HepG2 (cell line): ENCODE results near the gene BCL6.

ENCODE experiments used
- ELF4 ChIP-seq: sonication (generic); formaldehyde crosslinking; IDR thresholded peaks from 2 replicates; pipeline ENCODE4 v1.5.0; 2020; ENCODE audit warnings: missing genetic modification reagents, mild to moderate bottlenecking, moderate library complexity, borderline replicate concordance
- EZH2 ChIP-seq: conservative IDR thresholded peaks from 2 replicates; pipeline ENCODE4 v1.6.1; 2012; ENCODE audit warnings: mild to moderate bottlenecking, low read depth, low read length, moderate library complexity
- GATA4 ChIP-seq: sonication (generic); IDR thresholded peaks from 2 replicates; pipeline ENCODE4 v1.6.1; 2016; ENCODE audit warnings: antibody characterized with exemption, low read depth, borderline replicate concordance
- KDM3A ChIP-seq: IDR thresholded peaks from 2 replicates; pipeline ENCODE4 v1.6.1; 2018; ENCODE audit warnings: low read depth, missing compliant biosample characterization
- MED13 ChIP-seq: sonication (generic); formaldehyde crosslinking; IDR thresholded peaks from 2 replicates; pipeline ENCODE4 v1.5.0; 2020; ENCODE audit warnings: missing genetic modification reagents
- MYC ChIP-seq: sonication (generic); formaldehyde crosslinking; IDR thresholded peaks from 2 replicates; pipeline ENCODE4 v1.9.0; 2021; ENCODE audit warnings: missing genetic modification reagents, borderline replicate concordance
- NONO ChIP-seq, 2 experiments: fragments of 450-650 bp in 1 of 2; sonication (generic) in 1 of 2; formaldehyde crosslinking in 1 of 2; IDR thresholded peaks in 1 of 2; conservative IDR thresholded peaks in 1 of 2; 2 replicates each; pipeline versions ENCODE4 v1.6.1 to v1.8.0; 2017 to 2022; ENCODE audit warnings: mild to moderate bottlenecking in 1 of 2, missing genetic modification reagents in 1 of 2, moderate library complexity in 1 of 2
- NR2F6 ChIP-seq, 2 experiments: IDR thresholded peaks; 2 replicates each; pipeline ENCODE4 v1.6.1; 2016; ENCODE audit warnings: antibody characterized with exemption in 1 of 2, mild to moderate bottlenecking in 1 of 2
- ZNF619 ChIP-seq: sonication (generic); formaldehyde crosslinking; IDR thresholded peaks from 2 replicates; pipeline ENCODE4 v1.4.0; 2020; ENCODE audit warnings: mild to moderate bottlenecking, missing genetic modification reagents
- TF ChIP-seq, protein P1 (sequence below): sonication (generic); formaldehyde crosslinking; IDR thresholded peaks from 2 replicates; pipeline ENCODE4 v1.4.0; 2020; ENCODE audit warnings: mild to moderate bottlenecking, missing genetic modification reagents
- TF ChIP-seq, protein P2 (sequence below), 2 experiments: sonication (generic) in 1 of 2; formaldehyde crosslinking in 1 of 2; IDR thresholded peaks; 2 replicates each; pipeline versions ENCODE4 v1.4.0 to v1.6.1; 2018 to 2020; ENCODE audit warnings: missing genetic modification reagents in 2 of 2, borderline replicate concordance in 1 of 2, low read depth in 1 of 2, mild to moderate bottlenecking in 1 of 2, missing biosample characterization in 1 of 2
- TF ChIP-seq, protein P3 (sequence below), 2 experiments: IDR thresholded peaks; 2 replicates each; pipeline ENCODE4 v1.6.1; 2011 to 2012; ENCODE audit warnings: low read length in 2 of 2, borderline replicate concordance in 1 of 2, low read depth in 1 of 2, mild to moderate bottlenecking in 1 of 2, moderate library complexity in 1 of 2
- TF ChIP-seq, protein P4 (sequence below): conservative IDR thresholded peaks from 2 replicates; pipeline ENCODE4 v1.6.1; 2018; ENCODE audit warnings: missing genetic modification reagents
- TF ChIP-seq, protein P5 (sequence below): sonication (generic); formaldehyde crosslinking; IDR thresholded peaks from 2 replicates; pipeline ENCODE4 v1.9.0; 2021; ENCODE audit warnings: missing genetic modification reagents, borderline replicate concordance

DNA sequence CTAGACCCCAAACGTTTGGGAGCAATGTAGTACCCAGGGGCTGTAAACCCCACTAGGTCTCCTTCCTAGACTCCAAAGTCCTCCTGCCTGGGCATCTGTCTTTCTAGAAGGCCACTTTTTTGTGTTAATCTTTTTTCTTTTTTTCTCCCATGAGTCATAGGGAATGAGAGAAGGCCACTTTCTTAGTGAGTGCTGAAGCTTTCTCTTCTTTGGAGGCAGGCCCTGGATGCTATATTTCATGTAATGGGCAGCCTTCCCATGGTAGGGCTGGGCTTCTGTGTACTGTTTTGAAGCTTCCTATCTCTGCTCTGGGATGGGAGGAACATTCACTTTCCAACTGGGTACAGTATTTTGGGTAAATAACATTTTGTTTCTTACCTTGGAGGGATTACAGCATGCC, 27.7 kb downstream of the BCL6 start:
- no peak for TF ChIP-seq EZH2
- no peak for TF ChIP-seq ELF4
- TF ChIP-seq GATA4: no peak
- TF ChIP-seq, protein P1, sequence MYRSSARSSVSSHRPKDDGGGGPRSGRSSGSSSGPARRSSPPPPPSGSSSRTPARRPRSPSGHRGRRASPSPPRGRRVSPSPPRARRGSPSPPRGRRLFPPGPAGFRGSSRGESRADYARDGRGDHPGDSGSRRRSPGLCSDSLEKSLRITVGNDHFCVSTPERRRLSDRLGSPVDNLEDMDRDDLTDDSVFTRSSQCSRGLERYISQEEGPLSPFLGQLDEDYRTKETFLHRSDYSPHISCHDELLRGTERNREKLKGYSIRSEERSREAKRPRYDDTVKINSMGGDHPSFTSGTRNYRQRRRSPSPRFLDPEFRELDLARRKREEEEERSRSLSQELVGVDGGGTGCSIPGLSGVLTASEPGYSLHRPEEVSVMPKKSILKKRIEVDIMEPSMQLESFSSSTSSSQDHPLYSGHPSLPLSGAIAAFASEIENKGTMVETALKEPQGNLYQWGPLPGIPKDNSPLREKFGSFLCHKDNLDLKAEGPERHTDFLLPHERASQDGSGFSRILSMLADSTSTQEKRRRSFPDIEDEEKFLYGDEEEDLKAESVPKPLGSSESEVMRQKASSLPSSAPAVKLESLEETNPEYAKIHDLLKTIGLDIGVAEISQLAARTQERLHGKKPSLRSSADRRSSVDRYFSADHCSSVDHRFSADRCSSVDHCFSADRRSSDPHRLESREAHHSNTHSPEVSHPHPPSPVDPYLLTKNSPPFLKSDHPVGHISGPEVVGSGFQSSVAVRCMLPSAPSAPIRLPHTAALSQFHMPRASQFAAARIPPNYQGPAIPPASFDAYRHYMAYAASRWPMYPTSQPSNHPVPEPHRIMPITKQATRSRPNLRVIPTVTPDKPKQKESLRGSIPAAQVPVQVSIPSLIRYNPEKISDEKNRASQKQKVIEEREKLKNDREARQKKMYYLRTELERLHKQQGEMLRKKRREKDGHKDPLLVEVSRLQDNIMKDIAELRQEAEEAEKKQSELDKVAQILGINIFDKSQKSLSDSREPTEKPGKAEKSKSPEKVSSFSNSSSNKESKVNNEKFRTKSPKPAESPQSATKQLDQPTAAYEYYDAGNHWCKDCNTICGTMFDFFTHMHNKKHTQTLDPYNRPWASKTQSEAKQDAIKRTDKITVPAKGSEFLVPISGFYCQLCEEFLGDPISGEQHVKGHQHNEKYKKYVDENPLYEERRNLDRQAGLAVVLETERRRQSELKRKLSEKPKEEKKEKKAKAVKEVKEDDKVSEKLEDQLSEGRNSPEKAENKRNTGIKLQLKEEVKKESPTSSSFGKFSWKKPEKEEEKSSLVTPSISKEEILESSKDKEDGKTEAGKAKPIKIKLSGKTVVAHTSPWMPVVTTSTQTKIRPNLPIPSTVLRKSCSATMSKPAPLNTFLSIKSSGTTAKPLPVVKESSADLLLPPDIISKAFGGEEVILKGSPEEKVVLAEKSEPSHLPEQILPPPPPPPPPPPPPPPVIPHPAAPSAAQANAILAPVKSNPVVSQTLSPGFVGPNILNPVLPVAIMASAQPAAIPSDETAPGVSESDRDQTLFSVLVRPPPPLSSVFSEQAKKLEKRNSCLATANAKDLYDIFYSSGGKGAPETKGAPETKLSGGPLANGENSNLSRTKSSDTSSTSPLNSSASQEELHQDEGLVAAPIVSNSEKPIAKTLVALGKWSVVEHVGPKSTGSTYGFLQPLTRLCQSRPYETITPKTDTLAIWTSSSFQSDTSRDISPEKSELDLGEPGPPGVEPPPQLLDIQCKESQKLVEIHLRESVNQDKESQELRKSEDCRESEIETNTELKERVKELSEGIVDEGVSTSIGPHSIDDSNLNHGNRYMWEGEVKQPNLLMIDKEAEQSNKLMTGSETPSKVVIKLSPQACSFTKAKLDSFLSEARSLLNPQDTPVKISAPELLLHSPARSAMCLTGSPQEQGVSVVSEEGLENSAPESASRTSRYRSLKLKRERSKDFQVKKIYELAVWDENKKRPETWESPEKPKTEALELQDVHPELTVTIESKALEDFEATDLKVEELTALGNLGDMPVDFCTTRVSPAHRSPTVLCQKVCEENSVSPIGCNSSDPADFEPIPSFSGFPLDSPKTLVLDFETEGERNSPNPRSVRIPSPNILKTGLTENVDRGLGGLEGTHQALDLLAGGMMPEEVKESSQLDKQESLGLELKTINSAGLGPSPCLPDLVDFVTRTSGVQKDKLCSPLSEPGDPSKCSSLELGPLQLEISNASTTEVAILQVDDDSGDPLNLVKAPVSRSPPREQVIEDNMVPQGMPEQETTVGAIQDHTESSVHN (CRISPR knock-in tag): no peak
- TF ChIP-seq, protein P2, sequence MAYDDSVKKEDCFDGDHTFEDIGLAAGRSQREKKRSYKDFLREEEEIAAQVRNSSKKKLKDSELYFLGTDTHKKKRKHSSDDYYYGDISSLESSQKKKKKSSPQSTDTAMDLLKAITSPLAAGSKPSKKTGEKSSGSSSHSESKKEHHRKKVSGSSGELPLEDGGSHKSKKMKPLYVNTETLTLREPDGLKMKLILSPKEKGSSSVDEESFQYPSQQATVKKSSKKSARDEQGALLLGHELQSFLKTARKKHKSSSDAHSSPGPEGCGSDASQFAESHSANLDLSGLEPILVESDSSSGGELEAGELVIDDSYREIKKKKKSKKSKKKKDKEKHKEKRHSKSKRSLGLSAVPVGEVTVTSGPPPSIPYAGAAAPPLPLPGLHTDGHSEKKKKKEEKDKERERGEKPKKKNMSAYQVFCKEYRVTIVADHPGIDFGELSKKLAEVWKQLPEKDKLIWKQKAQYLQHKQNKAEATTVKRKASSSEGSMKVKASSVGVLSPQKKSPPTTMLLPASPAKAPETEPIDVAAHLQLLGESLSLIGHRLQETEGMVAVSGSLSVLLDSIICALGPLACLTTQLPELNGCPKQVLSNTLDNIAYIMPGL (CRISPR knock-in tag; IDR thresholded peaks at IDR 0.05; ENCODE audit: borderline replicate concordance in 1 of 2, low read depth in 1 of 2): no peak
- TF ChIP-seq NR2F6 (IDR thresholded peaks at IDR 0.05): no peak
- TF ChIP-seq NR2F6 (CRISPR knock-in tag; IDR thresholded peaks at IDR 0.05): no peak
- TF ChIP-seq, protein P3, sequence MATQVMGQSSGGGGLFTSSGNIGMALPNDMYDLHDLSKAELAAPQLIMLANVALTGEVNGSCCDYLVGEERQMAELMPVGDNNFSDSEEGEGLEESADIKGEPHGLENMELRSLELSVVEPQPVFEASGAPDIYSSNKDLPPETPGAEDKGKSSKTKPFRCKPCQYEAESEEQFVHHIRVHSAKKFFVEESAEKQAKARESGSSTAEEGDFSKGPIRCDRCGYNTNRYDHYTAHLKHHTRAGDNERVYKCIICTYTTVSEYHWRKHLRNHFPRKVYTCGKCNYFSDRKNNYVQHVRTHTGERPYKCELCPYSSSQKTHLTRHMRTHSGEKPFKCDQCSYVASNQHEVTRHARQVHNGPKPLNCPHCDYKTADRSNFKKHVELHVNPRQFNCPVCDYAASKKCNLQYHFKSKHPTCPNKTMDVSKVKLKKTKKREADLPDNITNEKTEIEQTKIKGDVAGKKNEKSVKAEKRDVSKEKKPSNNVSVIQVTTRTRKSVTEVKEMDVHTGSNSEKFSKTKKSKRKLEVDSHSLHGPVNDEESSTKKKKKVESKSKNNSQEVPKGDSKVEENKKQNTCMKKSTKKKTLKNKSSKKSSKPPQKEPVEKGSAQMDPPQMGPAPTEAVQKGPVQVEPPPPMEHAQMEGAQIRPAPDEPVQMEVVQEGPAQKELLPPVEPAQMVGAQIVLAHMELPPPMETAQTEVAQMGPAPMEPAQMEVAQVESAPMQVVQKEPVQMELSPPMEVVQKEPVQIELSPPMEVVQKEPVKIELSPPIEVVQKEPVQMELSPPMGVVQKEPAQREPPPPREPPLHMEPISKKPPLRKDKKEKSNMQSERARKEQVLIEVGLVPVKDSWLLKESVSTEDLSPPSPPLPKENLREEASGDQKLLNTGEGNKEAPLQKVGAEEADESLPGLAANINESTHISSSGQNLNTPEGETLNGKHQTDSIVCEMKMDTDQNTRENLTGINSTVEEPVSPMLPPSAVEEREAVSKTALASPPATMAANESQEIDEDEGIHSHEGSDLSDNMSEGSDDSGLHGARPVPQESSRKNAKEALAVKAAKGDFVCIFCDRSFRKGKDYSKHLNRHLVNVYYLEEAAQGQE (IDR thresholded peaks at IDR 0.05; ENCODE audit: borderline replicate concordance in 1 of 2, low read depth in 1 of 2, low read length in 2 of 2): no peak
- TF ChIP-seq MED13 (CRISPR knock-in tag): no peak
- no peak for TF ChIP-seq ZNF619 (CRISPR knock-in tag)
- TF ChIP-seq, protein P4, sequence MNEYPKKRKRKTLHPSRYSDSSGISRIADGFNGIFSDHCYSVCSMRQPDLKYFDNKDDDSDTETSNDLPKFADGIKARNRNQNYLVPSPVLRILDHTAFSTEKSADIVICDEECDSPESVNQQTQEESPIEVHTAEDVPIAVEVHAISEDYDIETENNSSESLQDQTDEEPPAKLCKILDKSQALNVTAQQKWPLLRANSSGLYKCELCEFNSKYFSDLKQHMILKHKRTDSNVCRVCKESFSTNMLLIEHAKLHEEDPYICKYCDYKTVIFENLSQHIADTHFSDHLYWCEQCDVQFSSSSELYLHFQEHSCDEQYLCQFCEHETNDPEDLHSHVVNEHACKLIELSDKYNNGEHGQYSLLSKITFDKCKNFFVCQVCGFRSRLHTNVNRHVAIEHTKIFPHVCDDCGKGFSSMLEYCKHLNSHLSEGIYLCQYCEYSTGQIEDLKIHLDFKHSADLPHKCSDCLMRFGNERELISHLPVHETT (CRISPR knock-in tag): no peak
- TF ChIP-seq KDM3A: no peak
- no peak for TF ChIP-seq NONO (IDR thresholded peaks at IDR 0.05)
- TF ChIP-seq NONO (CRISPR knock-in tag; conservative IDR thresholded peaks at IDR 0.05): no peak
- TF ChIP-seq, protein P5, sequence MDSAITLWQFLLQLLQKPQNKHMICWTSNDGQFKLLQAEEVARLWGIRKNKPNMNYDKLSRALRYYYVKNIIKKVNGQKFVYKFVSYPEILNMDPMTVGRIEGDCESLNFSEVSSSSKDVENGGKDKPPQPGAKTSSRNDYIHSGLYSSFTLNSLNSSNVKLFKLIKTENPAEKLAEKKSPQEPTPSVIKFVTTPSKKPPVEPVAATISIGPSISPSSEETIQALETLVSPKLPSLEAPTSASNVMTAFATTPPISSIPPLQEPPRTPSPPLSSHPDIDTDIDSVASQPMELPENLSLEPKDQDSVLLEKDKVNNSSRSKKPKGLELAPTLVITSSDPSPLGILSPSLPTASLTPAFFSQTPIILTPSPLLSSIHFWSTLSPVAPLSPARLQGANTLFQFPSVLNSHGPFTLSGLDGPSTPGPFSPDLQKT (CRISPR knock-in tag): no peak
- TF ChIP-seq MYC (CRISPR knock-in tag): no peak
